Measurements from ENCODE around the gene MCTP2.
A peak's percentile ranks its signal among the peaks of the same experiment; 100 is the strongest.
"Not testable (repeated sequence)": the region's sequence is repeated elsewhere in the genome, so short reads cannot be mapped to it uniquely, and the experiment has no call there.

Gene MCTP2

DNA sequence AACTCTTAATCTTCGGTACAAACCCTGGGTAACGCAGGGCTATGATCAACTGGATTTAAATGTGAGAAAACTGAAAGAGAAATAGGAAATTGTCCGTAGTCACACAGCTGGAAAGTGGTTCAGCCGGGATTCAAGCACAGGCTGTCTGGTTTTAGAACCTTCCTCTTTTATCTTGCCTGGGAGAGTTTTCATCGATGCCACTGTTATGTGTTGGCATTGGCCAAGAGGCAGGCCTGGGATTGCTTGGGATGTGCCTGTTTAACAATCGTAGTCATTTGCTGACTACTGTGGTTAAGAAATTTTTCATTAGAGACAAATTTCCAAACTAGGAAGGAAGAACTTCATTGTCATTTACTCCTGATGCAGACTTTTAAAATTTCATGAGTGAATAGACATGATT lies 4.3 kb downstream of the MCTP2 start:
- no peak for DNase-seq

DNA sequence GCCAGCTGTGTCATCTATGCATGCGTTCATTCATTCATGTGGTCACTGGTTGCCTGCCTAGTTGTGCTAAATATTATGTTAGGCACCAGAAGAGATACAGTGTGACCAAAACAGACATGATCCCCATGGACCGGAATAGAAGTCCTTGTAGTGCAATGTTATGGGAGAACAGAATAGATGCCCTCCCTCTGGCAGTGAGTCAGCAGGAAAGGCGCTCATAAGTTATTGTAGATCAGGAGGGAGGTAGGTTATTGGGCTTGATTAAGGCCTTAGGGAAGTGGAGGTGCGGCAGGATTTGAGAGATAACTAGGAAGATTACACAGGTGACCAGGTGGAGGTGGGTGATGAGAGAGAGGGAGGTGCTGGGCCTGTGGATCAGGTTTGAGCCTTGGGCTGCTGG lies 5.2 kb downstream of the MCTP2 start:
- DNase-seq = no peak

DNA sequence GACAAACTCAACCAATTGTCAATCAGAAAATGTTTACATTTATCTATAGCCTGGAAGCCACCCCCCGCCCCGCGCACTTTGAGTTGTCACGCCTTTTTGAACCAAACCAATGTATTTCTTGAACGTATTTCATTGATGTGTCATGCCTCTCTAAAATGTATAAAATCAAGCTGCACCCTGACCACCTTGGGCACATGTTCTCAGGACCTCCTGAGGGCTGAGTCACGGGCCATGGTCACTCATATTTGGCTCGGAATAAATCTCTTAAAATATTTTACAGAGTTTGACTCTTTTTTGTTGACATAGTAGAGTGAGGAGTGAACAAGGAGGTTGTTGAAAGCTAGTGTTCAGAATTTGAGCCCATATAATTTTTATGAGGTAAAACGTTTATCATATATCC lies 6.5 kb downstream of the MCTP2 start:
- no peak for DNase-seq

DNA sequence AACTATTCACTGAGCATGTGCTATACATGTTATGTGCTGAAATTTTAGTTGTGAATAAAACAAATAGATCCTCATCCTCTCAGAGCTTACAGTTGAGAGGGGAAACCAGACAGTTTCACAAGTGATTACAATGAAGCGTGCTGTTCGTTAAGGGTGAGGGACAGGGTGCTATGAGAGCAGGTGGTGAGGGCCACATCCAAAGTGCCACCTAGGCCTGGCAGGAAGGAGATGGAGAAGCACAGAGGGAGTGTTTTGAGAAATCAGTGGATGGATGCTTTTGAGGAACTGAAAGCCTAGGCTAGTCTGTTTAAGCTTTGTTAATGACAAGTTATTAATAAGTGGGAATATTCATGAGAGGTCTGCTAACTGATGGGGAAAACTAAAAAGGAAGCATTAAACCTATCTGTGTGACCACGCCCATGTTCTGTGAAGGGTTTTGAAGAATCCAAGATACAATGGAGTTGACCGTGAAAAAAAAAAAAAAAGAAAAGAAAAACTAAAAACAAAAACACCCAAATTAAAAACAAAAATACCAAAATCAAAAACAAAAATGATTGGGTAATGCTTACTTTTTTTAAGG lies 7.3 kb downstream of the MCTP2 start:
- peak; percentile 21 for DNase-seq

DNA sequence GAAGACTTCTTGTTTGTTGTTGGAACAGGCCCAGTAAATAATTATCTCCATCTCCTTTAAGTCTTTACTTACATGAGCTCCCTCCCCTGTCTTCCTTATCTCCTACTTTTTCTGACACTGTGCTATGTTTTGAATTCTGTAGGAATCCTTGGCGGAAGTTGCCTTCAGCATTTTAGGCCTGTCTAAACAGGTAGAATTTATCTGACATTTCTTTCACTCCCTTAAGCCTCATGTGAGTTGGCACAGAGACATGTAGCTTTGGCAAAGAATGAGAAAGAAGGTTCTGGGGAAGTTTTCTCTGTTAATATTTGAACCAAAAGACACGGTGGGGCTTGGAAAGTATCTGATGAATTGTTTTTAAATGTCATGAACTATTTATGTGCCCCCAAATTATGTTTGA lies 8.1 kb downstream of the MCTP2 start:
- no peak for DNase-seq

DNA sequence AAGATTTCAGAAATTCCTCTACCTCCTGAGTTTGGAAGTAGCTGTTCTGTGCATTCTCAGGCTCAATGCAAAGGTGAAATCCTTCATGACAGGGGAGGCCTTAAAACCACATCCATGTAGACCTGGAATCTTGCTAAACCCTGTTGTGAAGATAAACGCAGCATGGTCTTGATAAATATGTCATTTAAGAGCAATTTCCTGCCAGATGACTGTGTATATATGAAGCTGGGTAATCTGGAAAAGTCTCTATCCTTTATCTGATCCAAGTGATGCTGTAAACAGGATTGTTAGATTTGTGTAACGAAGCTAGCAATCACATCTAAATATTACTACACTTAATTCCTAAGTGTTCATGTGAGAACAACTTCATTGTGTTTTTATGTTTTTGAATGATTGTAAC lies 9.1 kb downstream of the MCTP2 start:
- no peak for DNase-seq

DNA sequence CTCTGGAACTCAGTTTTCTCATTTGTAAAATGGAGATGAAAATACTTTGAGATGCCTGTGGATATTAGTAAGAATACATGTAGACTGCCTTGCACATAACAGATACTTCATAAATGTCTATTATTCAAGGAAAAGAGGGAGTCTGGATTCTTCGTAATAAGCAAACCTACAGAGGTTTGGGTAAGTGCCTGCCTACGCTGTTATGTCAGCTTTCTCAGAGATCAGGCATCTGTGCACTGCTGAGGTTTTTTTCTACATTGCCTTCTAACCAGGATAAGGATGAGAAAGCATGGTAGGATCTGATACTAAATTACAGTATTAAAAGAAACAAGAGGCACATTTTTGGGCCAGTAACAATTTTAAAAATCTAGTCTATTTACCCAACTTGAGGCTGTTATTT lies 10.9 kb downstream of the MCTP2 start:
- no peak for DNase-seq

DNA sequence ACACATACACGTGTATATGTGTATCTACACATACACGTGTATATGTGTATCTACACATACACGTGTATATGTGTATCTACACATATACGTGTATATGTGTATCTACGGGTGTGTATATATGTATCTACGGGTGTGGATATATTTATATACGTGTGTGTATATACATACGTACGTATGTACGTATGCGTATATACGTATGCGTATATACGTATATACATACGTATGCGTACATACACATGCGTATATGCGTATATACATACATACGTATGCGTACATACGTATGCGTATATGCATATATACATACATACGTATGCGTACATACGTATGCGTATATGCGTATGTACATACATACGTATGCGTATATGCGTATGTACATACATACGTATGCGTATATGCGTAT lies 11.6 kb downstream of the MCTP2 start:
- not testable (repeated sequence) for DNase-seq

DNA sequence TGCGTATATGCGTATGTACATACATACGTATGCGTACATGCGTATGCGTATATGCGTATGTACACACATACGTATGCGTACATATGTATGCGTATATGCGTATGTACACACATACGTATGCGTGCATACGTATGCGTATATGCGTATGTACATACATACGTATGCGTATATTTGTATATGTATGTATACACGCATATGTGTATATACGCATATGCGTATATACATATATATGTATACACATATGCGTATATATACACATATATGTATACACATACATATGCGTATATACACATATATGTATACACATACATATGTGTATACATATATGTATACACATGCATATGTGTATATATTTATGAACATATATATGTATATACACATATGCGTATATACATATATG lies 12.1 kb downstream of the MCTP2 start:
- no peak for DNase-seq

DNA sequence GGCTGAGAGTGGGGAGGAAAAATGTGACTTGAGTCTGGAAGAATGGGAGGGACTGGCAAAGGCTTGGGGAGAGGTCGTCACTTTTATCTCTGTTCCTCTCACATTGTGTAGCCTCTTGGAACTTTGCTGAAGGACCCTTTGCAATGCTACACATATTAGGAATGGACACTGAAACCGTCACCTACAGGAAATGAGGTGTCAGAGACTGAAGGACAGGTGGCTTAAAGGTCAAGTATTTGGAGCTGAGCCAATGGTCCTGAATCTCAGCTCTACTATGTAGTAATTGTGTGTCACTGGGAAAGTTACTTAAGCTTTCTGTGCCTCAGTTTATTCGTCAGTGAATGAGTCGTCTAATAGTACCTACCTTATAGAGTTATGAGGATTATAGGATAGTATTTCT lies 14.7 kb downstream of the MCTP2 start:
- DNase-seq = no peak

DNA sequence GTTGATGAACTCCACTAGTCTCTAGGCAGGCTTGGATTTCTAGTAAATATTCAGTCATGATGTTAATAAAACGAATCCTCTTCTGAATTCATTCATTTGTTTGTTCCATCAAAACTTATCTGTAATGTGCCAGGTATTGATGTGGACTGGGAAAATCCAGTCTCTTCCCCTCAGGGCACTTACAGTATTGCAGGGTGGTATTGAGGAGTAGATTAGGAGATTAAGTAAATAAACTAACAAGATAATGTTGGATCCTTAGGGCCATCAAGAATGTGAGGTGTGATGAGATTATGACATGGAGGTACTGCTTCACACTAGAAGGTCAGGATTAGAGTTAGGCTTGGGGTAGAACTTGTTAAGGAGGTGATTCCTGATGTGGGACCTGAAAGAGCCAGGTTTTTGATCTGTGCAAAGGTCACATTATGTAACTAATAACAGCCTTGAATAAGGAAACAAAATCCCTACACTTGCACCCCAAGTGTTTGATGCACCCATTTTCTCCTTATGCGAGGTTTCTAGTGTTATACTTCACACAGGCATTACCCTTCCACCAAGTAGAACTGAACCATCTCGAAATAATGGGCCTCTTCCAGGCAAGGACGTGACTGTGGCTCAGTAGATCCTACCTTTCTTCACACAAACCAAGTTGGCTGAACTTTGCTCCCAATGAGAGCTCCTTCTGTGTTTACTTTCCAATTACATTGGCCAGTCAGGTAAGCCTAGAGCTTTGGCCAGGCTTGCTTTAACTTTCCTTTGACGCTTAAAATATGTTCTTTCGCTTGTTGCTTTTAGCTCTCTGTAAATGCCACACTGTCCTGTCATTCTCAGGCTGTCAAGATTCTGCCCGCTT lies 16.7 kb downstream of the MCTP2 start:
- DNase-seq = no peak

DNA sequence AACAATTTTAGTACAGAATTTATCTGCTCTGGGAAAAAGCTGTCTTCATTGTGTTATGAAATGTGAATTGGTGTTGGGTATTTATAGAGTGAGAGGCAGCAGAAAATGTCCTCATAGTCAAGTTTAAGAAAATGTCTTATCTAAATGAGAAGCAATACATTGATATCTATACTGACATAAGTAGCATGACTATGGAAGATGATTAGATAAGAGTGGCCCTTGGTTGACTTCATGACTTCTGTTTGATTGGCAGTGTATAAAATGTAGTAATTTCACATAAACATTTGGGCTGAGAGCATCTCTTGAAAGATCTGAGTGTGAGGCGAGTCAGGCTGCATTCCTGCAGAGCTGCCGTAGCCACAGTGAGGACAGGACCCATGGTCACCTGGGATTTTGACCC lies 19.4 kb downstream of the MCTP2 start:
- no peak for DNase-seq

DNA sequence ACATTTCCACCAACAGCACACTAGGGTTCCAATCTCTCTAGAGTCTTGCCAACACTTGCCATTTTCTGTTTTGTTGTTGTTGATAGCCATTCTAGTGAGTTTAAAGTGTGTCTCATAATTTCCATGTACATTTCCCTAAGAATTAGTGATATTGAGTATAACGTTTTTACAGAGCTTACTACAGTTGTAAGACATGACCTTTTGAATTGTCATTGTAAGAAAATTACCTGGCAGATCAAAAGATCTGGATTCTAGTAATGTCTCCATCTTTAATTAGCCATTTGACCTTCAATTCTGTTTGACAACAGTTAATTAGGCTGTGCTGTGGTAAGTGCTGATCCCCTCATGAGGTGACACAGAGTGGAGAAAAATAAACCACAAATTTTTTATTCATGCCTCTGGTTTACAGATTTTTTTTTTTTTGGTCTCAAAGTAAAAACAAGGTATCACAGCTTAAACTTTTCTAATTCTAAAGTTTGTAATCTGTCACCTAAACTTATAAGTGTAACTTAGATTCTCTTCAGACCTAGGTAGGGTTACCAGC lies 20.9 kb downstream of the MCTP2 start:
- DNase-seq = no peak

DNA sequence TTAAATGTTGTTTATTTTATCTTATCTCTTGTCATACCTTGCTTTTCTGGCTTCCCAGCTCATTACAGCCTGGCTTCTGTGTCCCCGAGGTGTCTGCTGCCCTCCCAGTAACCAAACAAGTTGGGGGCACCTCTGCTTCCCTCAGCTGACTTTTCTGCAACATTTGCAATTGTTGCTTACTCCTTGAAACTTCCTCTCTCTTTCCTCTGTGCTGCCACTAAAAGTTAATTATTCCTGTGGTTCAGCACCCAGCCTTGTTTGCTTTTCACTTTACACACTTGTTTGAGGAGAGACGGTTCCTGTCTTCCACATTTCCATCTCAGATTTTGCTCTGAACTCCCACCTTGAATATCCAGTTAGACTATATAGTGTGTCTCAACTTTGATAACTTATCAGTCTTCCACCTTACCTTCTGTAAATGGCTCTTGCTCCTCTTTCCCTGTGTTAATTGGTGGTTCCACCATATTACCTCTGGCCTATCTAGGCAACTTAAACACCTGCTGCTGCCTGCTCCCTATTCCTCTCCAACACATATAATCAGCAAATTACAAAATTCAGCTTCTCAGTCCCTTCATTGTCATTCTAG lies 21.6 kb downstream of the MCTP2 start:
- DNase-seq = no peak

DNA sequence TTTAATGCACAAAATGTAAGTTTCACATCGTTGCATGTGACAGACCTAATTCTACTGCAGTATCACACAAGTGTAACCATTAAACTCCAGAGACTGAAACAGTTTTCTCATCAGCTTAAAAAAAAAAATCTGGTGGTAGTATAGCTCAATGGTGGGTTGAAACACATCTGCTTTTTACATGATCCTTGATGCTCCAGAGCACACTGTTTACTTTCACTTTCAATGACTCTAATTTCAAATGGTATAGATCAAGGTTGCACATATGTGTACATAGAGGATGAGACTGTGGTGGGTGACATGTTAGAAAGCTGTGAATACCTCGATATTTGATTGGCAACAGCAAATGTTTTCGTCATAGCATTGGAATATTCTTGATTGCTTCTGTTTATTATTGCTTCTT lies 22.4 kb downstream of the MCTP2 start:
- DNase-seq = no peak

DNA sequence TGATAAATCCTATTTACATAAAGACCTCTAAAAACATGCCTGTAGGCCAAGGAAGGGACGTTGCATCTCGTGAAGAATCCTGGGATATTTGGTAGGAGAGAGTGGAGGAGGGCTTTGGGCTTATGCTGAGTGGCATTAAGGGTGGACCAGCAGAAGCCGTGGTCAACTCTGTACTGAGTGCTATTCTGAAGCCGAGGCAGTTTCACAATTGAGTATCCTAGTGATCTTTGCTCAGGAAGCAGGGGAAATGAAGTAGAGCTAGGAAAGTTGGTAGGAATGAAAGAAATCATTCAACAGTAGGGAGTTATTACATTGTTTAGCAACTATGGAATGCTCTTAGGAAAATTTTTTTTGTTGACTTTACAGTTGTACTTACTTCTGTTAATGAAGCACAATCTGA lies 24.2 kb downstream of the MCTP2 start:
- no peak for DNase-seq

DNA sequence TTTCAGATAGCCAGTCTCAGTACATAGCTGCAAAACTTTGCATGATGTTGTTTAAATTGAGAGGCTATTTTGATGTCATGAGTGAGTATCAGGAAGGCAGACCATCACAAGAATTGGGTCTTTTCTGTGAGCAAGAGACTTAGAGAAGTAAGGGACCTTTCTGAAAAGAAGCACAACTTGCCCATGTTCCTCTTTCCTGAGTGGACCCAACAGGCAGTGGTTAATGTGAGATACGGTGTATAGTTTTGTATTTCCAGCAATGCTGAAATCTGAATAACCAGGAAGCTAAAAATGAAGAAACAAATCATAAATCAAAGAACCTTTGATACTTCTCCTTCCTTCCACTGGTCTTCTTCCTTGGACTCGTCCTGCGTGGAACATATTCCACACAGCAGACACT lies 25.1 kb downstream of the MCTP2 start:
- DNase-seq = no peak

DNA sequence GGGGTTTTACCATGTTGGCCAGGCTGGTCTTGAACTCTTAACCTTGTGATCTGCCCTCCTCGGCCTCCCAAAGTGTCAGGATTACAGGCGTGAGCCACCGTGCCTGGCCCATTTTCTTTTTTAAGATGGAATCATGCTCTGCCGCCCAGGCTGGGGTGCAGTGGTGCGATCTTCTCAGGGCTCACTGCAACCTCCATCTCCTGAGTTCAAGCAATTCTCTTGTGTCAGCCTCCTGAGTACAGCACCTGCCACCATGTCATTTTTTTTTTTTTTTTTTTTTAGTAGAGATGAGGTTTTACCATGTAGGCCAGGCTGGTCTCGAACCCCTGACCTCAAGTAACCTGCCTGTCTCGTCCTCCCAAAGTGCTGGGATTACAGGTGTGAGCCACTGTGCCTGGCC lies 26.4 kb downstream of the MCTP2 start:
- not testable (repeated sequence) for DNase-seq

DNA sequence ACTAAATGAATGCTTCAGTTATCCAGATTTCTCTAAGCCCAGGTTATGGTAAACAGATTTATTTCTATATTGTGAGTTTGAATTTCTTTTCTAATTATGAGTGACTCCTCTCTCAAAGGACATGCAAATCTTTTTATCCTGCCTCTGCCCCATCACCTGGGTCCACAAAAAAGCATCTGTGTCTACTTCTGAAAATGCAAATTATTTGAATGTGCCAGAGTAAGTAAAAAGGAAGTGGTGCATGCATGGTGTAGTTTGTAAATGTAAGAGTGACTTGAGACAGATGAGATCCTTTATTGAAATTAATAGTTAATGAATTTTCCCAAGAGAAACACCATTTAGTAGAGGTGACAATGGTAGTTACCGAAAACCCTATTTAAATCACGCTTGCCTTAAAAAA lies 26.9 kb downstream of the MCTP2 start:
- no peak for DNase-seq

DNA sequence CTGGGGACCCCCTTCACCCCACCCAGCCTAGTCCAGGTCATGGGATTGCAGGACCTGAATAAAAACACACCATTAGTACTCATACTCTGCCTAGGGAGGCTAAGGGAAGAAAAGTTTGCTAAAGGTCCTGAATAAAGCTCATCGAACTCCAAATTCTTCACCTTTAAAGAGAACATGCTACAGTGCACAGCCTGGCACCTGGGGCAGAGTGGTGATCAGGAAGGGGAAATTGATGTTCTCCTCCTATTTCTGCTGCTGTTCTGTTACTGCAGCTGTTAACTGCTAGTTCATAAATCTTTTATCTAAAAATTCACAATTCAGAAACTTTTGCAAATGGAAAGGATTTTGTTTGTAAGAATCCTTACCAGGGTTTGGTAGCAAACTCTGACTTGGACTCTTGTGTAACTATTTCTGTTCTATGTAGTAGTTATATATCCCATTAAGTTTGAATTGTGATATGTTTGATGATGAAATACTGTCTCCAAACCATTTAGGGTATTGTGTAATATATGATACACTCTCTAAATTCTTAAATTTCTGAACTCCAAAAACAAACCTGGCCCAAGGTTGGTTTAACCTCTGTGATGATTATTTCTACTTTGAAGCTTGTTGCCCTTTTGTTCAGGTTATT lies 27.9 kb downstream of the MCTP2 start:
- no peak for DNase-seq

DNA sequence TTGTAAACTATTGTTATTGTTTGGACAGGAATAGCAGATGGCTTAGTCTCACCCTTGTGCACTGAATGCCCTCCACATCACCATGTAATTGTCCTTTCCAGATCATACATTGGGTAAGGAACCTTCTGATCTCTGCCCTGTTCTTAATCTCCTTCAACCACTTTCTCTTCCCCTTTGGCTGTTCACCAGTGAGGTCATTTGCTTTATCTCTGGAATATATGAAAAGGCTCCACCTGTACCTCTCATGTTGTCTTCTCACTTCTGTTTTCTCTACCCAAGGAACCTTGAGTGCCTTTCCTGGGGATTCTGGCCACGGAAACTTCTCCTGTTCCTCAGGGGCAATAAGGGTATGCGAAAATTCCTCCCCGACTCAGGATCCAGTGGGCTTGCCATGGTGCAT lies 28.5 kb downstream of the MCTP2 start:
- no peak for DNase-seq

DNA sequence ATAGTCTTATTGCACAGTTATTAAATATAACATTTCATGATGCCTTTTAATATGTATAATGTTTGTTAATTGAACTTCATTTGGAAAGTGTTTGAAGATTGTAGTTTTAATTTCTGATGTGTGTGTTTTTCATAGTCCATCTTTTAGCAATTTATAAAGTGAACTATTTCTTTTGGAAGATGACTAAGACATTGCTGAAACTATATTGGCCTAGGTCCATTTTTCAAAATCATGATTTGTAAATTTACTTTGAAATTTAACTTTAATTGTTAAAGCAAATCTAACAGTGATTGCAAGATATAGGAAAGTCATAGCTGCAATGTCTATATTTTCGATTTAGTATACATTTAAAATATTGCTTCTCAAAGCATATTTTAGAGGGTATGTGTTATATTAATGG lies 30.8 kb downstream of the MCTP2 start:
- no peak for DNase-seq

DNA sequence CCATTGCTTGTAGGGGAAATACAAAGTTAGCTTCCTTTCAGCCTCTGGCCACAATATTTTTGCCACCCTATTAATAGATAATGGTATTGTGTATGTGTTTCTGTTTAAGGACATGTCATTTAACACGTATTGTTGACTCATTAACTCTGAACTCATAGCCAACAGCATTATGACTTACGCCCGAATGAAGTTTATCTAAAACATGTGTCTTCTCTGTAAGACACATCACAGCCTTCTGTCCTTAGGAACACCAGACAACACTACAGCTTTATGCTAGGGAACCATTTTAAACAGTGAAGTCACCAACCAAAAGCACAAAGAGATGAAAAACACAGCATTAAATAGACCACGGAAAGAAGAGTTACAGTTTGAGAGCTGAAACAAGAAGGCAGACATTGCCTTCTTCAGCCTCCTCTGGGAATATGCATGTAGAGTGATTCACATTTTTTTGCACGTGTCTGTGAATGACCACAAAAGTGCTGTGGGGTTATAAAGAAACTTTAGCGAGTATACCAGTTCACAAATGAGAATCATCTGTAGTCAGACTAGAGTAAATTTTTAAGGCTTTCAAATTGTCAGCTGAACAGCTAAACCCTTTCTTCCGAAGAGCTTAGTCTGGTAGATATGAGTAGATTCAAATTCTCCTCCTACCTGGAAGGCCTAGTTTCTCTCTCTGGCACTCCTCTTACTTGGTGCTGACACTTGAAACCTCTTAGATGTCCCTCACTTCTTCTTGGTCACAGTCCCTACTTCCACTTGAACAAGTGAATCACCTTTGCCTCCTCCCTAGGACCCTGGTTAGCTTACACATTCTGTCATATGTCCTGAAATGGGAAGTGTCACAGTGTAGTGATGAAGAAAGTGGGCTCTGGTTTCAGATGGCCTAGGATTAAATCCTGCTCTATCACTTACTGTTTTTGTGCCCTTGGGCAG lies 32.2 kb downstream of the MCTP2 start:
- DNase-seq = no peak

Measured in CD4-positive, alpha-beta T cell treated with Interleukin-12 subunit alpha and Interleukin-12 subunit beta, for 1 hour (primary cell).